Colon (tissue), 2 donors: ENCODE results near the gene RNF115.
"Not testable (repeated sequence)": the region's sequence is repeated elsewhere in the genome, so short reads cannot be mapped to it uniquely, and the experiment has no call there.

Experiments
- FAIRE-seq: peaks from 2 replicates; lab custom pipeline; 2012; peaks lifted over from hg19 to GRCh38; lab: Jason Lieb, UNC
- donor health status: control.
- donor health status: control.

Gene RNF115

GRCh38 chr1:145823565-145824498 is at the start of gene RNF115, which contains the start of gene POLR3C:
TSS of gene RNF115 (minus strand) at chr1:145824095. CDS start at chr1:145823873, 222 bp downstream.
TSS of gene POLR3C (plus strand) at chr1:145824200. CDS start at chr1:145825777, 1,577 bp downstream.
- no peak for FAIRE-seq

- no peak for FAIRE-seq
Measured at GRCh38 chr1:145871994-145872924, 48.4 kb upstream of the RNF115 start.

GRCh38 chr1:145868232-145868631 is 44.3 kb upstream of the RNF115 start:
- no peak for FAIRE-seq

GRCh38 chr1:145863282-145864018 is 39.6 kb upstream of the RNF115 start:
- no peak for FAIRE-seq

GRCh38 chr1:145859491-145860023 is 35.7 kb upstream of the RNF115 start:
- FAIRE-seq = no peak

GRCh38 chr1:145858901-145859490 is 35.1 kb upstream of the RNF115 start, which contains the start of gene PIAS3:
TSS of gene PIAS3 (minus strand) at chr1:145859081. CDS start at chr1:145858990, 91 bp downstream.
- FAIRE-seq = no peak

GRCh38 chr1:145858238-145858900 is 34.5 kb upstream of the RNF115 start:
- no peak for FAIRE-seq

- no peak for FAIRE-seq
Measured at GRCh38 chr1:145857170-145857569, 33.3 kb upstream of the RNF115 start.

- no peak for FAIRE-seq
Measured at GRCh38 chr1:145855426-145855948, 31.6 kb upstream of the RNF115 start.

GRCh38 chr1:145849356-145850160 is 25.7 kb upstream of the RNF115 start:
- FAIRE-seq = no peak

- no peak for FAIRE-seq
Measured at GRCh38 chr1:145847827-145848226, 23.9 kb upstream of the RNF115 start.

- FAIRE-seq = no peak
Measured at GRCh38 chr1:145846201-145846612, 22.3 kb upstream of the RNF115 start.

- no peak for FAIRE-seq
Measured at GRCh38 chr1:145845514-145846161, 21.7 kb upstream of the RNF115 start, which contains the start of gene NUDT17. TSS of gene NUDT17 (plus strand) at chr1:145845630. CDS start at chr1:145845641, 11 bp downstream.

GRCh38 chr1:145845144-145845513 is 21.2 kb upstream of the RNF115 start:
- FAIRE-seq = no peak

- FAIRE-seq = no peak
Measured at GRCh38 chr1:145843031-145843430, 19.1 kb upstream of the RNF115 start.

- no peak for FAIRE-seq
Measured at GRCh38 chr1:145837656-145838055, 13.8 kb upstream of the RNF115 start.

GRCh38 chr1:145830810-145831209 is 6.9 kb upstream of the RNF115 start:
- FAIRE-seq = not testable (repeated sequence)

GRCh38 chr1:145828367-145829026 is 4.6 kb upstream of the RNF115 start:
- FAIRE-seq = no peak
